HG03432 (cell line): ENCODE measurements around the gene OPCML.

ENCODE experiments used
- ATAC-seq: cut with Tn5 transposase; IDR thresholded peaks from one replicate; pipeline ENCODE4 v1.9.1; 2021; ENCODE audit warnings: mild to moderate bottlenecking, moderate library complexity; ENCODE audit not compliant: unreplicated experiment

The OPCML gene

DNA sequence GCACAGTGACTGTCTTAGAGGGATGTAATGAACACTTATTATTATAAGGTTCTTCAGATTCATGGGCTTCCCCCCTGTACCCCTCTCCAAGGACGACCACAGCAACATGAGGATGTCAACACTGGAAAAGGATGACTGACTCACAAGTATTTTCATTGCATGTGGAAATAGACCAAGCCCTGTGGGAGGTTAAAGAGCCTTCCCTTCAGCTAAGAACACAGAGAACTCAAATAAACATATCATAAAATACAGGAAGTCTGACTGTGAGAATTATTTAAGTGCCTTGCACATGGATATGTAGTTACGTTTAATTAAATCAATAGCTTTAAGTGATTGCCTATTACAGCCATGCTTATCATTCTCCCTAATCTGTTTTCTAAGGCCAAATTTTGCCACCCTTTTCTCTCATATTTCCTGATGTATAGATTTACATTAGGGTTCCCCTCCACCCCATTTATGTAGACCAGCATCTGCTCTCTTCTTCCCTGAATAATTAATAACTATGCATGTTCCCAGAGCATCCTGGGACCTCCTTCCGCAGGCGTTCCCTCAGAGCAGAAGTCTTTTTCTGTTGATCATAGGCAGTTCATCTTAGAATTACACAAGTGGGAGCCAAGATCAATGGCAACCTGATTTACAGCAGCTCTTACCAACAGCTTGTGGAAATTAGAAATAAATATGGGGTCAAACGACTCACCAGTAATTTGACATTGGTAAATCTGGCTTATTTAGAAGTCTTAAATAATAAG is 226.9 kb downstream of the OPCML start:
- ATAC-seq: no peak

DNA sequence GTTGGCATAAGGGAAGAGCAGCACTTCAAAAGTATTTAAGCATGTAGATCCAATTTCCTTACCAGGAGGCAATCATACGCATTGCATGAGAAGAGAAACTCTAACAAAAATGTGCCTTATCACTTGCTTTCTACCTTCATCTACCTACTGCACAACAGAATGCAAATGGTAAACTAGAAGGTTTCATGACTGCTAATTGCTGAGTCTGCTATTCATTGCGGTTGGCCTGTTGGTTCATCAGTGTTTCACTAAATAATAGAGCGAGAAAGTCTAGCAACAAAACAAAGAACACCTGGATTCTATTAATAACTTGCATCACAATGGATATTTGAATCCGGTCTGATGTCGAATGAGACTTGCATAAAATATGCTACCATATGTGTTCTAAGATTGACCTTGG is 229.0 kb downstream of the OPCML start:
- ATAC-seq: no peak

DNA sequence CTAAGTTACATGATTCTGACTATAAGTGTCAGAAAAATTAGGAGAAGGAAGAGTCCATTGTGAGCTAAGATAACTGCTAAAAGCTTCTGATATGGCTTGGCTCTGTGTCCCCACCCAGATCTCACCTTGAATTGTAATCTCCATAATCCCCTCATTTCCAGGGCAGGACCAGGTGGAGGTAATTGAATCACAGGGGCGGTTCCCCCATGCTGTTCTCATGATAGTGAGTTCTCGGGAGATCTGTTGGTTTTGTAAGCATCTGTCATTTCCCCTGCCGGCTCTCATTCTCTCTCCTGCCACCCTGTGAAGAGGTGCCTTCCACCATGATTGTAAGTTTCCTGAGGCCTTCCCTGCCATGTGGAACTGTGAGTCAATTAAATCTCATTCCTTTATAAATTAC is 230.2 kb downstream of the OPCML start:
- ATAC-seq: no peak

DNA sequence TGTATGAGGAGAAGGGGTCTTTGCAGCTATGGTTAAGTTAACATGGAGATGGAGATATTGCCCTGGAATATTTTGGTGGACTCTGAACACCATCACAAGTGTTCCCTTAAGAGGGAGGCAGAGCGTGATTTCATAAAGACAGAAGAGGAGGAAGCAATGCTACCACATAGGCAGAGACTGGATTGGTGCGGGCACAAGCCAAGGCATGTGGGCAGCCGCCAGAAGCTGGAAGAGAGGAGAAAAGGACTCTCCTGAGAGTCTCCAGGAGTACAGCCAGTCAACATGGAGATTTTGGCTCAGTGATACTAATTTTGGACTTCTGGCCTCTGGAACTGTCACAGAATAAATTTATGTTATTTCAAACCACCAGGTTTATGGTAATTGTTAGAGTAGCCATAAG is 231.6 kb downstream of the OPCML start:
- no peak for ATAC-seq

DNA sequence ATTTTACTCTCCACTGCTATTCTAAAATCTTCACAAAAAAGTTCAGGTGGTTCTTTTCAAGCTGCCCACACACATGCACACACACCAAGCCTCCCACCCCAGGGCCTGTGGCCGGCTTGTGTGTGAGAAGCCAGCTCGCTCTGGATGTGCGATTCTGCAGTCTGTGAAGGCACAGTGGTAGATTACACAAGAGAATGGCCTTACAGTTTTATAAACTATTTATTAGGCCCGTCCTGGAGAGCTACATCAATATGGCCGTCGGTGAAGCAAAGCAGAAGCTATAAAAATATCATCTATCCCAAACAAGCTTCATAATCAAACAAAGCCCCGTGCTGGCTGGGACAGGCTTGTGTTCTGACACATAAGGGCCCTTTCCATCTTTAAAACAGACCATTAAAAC is 240.5 kb downstream of the OPCML start:
- no peak for ATAC-seq

DNA sequence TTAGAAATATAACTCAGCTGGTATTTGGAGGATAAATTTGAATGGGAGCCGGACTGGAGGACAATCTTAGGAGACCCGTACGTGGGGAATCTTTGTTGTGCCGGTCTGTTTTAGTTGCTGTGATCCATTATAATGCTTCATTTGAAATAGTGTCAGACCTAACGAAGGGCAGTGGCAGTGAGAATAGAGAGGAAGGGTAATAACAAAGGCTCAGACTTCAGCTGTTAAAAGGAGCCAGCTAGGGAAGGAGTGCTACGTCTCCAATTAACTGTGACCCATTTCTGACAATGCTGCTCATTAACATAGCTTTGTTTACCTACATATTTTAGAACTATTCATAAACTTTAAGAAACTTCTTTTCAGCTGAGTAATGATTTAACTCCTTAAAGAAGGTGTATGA is 246.9 kb downstream of the OPCML start:
- ATAC-seq: no peak

DNA sequence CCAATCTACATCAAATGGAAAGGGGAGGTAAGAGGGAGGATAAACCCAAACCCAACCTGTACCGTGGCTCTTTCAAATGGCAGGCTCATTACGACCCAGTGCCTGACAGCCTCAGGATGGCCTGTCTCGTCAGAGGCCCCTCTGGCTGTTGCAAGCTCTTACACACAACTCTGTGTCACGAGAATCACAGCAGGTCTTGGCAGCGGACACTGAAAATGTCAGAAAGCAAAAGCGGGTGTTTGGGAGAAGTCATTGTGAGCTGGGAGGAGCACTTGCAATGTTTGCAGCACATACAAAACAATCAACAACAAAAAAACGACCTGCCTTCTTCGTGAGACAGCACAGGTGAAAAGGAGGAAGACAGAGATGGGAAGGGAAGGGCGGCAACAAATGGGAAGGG is 248.1 kb downstream of the OPCML start:
- ATAC-seq: no peak

DNA sequence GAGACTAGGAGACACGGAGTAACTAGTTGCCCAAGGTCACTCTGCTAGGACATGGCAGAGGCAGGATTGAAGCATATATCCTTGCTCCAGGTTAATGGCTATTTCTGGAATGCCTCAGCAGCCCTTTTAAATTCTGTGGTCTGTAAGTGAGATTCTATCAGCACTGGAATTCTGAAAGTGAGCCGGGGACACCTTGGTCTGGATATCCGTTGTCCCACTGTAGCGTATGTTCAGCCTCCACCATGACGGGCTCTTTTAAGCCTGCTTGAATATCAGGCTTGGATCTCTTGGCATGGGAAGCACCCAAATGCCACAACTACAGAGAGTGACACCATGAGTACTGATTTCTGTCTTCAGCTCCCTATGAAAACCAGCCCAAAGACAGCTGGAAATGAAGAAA is 254.4 kb downstream of the OPCML start:
- no peak for ATAC-seq

DNA sequence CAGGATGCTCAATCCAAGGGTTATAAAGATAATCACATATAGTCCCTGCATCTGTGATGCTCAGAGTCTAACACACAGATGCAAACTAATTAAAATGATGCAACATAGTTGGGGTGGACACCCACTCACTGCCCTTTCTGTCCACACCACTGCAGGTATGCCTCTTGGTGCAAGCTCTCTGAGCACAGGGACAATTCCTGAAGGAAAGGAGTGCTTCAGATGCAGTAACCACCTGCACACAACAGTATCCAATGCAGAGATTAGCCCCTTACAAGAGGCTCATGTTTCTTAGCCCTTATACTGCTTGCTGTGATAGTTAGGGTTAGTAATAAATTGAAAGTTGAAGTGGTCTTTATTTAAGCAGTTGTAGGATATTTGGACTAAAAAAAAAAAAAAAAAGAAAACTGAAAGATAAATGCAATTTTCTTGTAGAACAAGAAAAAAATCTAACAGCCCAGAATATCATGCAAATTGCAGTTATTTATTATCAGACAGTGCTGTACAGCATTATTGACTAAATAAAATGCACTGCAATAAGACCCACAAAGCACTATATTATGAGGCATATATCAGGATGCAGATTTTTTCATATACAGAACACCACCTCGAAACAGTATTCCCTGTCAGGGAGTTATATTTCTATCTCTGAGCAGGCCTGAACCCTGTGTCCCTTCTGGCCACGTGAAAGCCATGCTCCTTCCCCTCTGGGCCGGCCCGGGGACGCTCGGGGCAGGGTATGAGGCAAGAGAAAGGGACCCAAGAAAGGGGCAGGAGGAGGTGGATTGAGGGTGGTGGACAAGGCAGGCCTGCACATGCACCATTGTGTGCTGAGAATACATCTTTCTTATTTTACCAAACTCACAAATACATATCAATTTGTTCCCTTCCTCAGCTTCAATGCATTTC is 260.2 kb downstream of the OPCML start:
- ATAC-seq: no peak

DNA sequence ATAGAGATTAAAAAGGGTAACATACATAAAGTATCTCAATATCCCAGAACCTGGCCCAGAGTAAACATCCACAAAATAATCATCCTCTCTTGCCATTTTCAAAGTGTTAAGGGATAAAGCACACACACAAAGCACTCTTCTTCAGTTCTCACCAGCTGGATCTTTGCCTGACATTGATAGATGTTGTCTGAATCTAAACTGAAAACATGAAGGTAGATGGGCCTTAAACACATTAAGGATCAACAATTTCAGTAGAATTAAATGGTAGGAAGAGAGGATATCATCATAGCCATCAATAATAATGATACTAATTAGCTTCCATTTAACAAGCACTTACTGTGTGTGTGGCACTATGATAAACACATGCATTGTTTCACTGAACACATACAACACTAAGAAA is 261.1 kb downstream of the OPCML start:
- ATAC-seq: no peak

DNA sequence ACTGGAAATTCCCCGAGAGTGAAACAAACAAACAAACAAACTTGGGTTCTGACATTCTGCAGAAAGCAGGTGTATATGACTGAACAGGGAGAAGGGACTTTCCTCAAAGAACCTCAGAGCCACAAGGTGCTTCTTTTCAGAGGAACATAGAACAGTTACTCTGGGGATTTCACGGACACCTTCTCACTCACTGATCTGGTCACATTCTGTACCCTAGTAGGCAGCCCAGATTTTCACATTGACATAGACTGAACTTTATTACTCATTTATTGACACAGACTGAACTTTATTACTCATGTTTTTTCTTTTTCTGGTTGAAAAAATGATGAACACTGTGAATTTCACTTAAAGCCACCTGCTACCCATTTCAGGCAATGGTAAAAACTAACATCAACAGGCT is 263.0 kb downstream of the OPCML start:
- ATAC-seq: peak; percentile 97

DNA sequence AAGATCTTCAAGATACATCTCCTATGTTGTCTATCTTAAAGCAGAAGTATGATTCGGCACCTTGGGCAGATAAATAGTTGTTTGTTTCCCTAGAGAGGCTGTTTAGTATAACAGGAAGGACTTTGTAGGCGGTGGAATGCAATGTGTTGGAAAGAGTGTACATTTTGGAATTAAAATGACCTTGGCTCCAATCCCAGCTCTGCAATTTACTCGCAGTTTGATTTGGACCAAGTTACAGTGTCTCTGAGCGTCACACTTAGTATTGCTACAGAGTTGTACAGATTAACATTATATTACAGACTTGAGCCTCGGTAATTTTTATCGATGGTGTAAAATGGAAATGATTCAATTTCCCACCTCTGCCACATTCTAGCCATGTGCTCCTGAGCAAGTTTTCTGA is 265.3 kb downstream of the OPCML start:
- ATAC-seq: no peak

DNA sequence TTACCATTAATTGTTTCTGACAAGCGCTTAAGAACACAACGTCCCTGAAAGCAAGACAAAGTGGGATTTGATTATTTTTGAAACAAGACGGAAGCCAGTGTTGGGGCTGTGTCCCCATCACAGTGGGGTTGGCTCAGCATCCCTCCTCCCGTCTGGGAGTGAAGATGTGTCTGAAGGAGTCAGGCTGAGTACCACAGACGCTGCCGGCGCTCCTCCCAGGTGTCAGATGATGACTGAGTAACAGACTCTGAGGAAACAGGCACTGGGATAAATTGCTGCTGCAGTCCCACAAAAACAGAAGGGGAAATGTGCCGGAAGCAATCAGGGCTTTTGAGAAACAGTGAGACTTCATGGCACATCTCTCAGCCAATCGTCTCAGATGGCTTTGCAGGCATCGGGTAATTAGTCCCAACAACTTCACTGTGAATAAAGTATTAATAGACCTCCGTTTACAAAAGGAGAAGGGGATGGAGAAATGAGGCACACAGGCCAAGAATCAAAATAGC is 266.7 kb downstream of the OPCML start:
- no peak for ATAC-seq

DNA sequence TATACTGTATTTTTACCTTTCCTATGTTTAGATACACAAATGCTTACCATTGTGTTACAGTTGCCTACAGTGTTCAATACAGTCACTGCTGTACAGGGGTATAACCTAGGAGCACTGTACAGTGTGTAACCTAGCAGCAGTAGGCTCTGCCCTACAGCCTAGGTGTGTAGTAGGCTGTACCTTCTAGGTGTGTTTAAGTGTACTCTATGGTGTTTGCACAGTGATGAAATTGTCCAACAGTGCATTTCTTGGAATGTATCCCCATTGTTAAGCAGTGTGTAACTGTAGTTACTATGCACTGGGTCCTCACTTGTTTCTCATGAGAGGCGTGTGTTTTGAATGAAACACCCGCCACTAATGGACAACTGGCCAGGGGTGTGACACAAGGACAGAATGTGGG is 269.0 kb downstream of the OPCML start:
- ATAC-seq: no peak

DNA sequence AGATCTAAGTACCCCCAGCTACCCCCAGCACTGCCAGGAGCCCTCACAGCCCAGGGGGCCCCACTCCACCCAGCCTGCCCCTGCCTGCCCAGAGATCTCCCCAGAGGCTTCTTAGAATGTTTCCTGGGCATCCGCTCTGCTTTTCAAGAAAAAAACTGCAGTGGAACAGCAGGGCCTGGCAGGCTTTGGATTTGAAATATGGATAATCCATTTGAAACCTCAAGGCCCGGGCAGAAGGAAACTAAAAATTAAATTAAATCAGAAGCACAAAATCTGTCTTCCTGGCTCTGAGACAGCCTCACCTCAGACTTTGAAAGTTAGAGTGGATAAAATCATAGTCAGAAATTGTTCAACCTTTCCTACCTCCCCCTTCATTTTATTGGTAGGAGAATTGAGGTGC is 273.6 kb downstream of the OPCML start:
- ATAC-seq: no peak

DNA sequence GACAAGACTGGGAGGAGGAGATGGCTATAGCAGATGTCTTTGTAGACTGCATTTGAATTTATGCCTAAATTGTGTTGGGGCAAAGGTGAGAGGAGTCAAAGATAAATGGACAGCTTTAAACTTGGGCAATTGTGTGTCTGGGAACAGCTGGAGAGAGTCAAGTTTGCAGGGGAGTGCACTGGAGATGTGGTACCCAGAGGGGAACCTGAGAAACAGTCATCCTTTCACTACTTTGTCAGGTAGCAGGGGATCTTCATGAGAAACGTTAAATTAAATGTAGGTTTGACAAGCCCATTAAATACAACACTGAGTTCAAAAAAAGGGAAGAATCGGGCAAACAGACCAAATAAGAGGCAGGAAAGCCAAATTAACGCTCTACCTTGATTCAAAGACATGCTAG is 277.7 kb downstream of the OPCML start:
- ATAC-seq: no peak

DNA sequence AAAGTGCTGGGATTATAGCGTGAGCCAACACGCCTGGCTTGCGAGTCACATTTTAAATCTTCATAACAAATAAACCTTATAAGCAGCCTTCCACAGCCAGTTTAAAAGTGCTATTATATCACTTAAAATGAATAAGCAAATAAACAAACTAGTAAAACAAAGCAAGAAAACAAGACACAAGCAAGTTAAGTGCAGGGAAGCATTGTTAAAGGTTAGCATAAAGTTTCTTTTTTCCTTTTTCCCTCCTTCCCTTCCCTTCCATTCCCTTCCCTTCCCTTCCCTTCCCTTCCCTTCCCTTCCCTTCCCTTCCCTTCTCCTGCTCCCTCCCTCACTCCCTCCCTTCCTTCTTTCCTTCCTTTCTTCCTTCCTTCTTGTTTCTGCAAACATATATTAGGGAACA is 278.7 kb downstream of the OPCML start:
- ATAC-seq: no peak

DNA sequence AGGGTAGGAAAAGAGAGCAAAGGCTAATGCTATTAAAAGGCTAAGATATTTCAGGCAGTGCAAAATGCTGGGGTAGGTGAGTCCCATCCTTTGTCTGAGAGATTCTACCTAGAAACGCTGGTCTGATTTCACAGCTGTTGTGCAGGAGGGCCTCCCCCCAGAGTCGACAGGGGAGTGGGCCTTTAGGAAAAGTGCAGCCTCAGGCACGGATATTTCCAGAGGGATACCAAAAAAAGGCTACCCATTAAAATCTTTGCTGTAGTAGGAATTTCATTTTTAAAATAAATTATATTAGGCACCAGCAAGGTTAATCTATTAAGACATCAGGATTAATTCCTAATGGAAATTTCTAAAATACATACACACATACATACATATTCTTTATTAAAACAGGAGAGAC is 280.5 kb downstream of the OPCML start:
- no peak for ATAC-seq

DNA sequence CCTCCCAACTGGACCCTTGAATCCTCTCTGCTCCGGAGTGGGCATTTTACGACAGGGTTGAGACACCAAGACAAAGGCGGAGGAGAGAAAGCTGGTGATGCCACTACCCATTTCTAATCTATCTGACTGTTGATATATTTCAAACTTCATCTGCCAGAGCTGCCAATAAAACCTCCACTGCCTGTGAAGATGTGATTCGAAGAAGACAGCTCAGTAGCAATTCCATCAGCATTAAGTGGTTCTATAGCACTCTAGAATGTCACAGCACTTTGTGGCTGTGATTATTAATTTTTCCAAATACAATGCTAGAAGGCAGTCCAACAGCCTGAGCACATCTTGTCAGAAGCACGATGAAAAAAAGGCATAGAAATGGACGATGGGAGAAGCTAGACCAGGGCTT is 282.8 kb downstream of the OPCML start:
- no peak for ATAC-seq

DNA sequence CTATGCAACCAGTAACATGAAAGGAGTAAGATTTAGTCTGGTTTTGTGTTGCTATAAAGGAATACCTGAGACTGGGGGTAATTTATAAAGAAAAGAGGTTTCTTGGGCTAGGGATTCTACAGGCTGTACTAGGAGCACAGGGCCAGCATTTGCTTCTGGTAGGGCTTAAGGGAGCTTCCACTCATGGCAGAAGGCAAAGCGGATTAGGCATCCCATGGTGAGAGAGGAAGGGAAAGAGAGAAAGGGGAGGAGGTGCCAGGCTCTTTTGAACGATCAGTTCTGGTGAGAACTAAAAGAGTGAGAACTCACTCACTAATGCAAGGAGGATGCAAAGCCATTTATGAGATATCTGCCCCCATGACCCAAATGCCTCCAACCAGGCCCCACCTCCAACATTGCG is 283.2 kb downstream of the OPCML start:
- no peak for ATAC-seq

DNA sequence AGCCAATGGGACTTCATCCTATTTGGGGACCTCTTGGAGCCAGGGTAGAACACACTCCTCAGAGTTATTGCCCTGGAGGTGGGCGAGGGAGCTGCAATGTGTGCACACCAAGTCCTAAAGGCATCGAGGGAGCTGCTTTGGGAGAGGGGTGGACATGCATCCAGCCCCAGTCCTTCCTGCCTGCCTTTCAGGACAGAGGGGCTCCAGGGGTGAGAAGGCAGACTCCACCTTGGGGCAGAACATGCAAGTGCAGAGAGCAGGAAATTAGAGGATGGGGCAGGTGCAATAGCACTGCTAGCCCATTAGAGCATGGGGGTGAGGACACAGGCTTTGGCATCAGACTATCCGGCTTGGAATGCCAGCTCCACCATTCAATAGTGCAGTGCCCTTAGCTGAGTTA is 288.5 kb downstream of the OPCML start:
- ATAC-seq: no peak
